ENCODE data around the gene P2RY13. TPM values are rescaled to one million over a fixed set of nuclear protein-coding genes. Genes with fewer than 3 reads are reported as not detected.
A peak's percentile ranks its signal among the peaks of the same experiment; 100 is the strongest.

Gene P2RY13
- total RNA-seq, 1 experiment from 2014 or later: not detected

- POLR2A ChIA-PET (ENCODE audit: unreplicated experiment): no interaction called here
- DNase-seq (no peak), ATAC-seq (no peak)
- intact Hi-C loops (cut with micrococcal nuclease): no loop called here
- Histone ChIP-seq H3K9me2 (replicated peaks; ENCODE audit: low read length) (no peaks in the 10 kb centered on the region), H3K36me3 (ENCODE audit: low read depth, low read length) (no peaks in the 10 kb centered on the region), H4K20me1 (ENCODE audit: low read length) (no peaks in the 10 kb centered on the region), H3K4me3 (ENCODE audit: low read length) (no peak overlapping the region), H3F3A (ENCODE audit: low read length, unreplicated experiment) (no peaks in the 10 kb centered on the region), H3K27me3 (ENCODE audit: low read length) (no peaks in the 10 kb centered on the region), H3K4me1 (ENCODE audit: insufficient read depth, low read length) (no peaks in the 10 kb centered on the region), H3K27ac (ENCODE audit: low read length) (no peak overlapping the region), H3K4me2 (ENCODE audit: low read length) (no peak overlapping the region), H3K9me3 (ENCODE audit: low read length) (no peaks in the 10 kb centered on the region), H3K79me2 (ENCODE audit: low read length) (no peaks in the 10 kb centered on the region), H3K9ac (ENCODE audit: low read length) (no peak overlapping the region), H2AFZ (ENCODE audit: low read length) (no peak overlapping the region)
- TF ChIP-seq CTCF (conservative IDR thresholded peaks at IDR 0.05; ENCODE audit: low read depth, low read length) (no peak), EZH2 (IDR thresholded peaks at IDR 0.05; ENCODE audit: low read length, unreplicated experiment) (no peak), EZH2phosphoT487 (IDR thresholded peaks at IDR 0.05; ENCODE audit: borderline replicate concordance, low read length) (no peak)
- CTCF ChIA-PET: no interaction called here
- no TSS peak for BruUV-seq (replicated peaks)
Measured at GRCh38 chr3:151347432-151347831, 18.1 kb upstream of the P2RY13 start.

- H3K4me1 ChIP-seq (ENCODE audit: insufficient read depth, low read length): no peaks in the 10 kb centered on the region
- H3K4me2 ChIP-seq (ENCODE audit: low read length): no peak overlapping the region
- no peaks in the 10 kb centered on the region for H3K27me3 ChIP-seq (ENCODE audit: low read length)
- no peaks in the 10 kb centered on the region for H3K9me3 ChIP-seq (ENCODE audit: low read length)
- BruUV-seq (replicated peaks): no TSS peak
- no peak overlapping the region for H3K27ac ChIP-seq (ENCODE audit: low read length)
- no peaks in the 10 kb centered on the region for H4K20me1 ChIP-seq (ENCODE audit: low read length)
- intact Hi-C loops (cut with micrococcal nuclease): no loop called here
- H3K79me2 ChIP-seq (ENCODE audit: low read length): no peaks in the 10 kb centered on the region
- H3K9me2 ChIP-seq (replicated peaks; ENCODE audit: low read length): no peaks in the 10 kb centered on the region
- no peak overlapping the region for H2AFZ ChIP-seq (ENCODE audit: low read length)
- ChIA-PET POLR2A (ENCODE audit: unreplicated experiment) (no interaction called here), CTCF (no interaction called here)
- H3K36me3 ChIP-seq (ENCODE audit: low read depth, low read length): no peaks in the 10 kb centered on the region
- H3K9ac ChIP-seq (ENCODE audit: low read length): no peak overlapping the region
- H3K4me3 ChIP-seq (ENCODE audit: low read length): no peak overlapping the region
- no peak for ATAC-seq
- DNase-seq: no peak
- TF ChIP-seq CTCF (conservative IDR thresholded peaks at IDR 0.05; ENCODE audit: low read depth, low read length) (no peak), EZH2 (IDR thresholded peaks at IDR 0.05; ENCODE audit: low read length, unreplicated experiment) (no peak), EZH2phosphoT487 (IDR thresholded peaks at IDR 0.05; ENCODE audit: borderline replicate concordance, low read length) (no peak)
- H3F3A ChIP-seq (ENCODE audit: low read length, unreplicated experiment): no peaks in the 10 kb centered on the region
Measured at GRCh38 chr3:151346292-151346691, 16.9 kb upstream of the P2RY13 start.

- H3K4me3 ChIP-seq (ENCODE audit: low read length): 0 out of 2 replicates have a peak overlapping the region, but pooled peaks have one; percentile 9
- no peaks in the 10 kb centered on the region for H3F3A ChIP-seq (ENCODE audit: low read length, unreplicated experiment)
- no peak overlapping the region for H3K4me2 ChIP-seq (ENCODE audit: low read length)
- no peak overlapping the region for H2AFZ ChIP-seq (ENCODE audit: low read length)
- H3K4me1 ChIP-seq (ENCODE audit: insufficient read depth, low read length): no peaks in the 10 kb centered on the region
- no peaks in the 10 kb centered on the region for H3K9me2 ChIP-seq (replicated peaks; ENCODE audit: low read length)
- peak; percentile 10 for DNase-seq
- no peaks in the 10 kb centered on the region for H3K79me2 ChIP-seq (ENCODE audit: low read length)
- POLR2A ChIA-PET (ENCODE audit: unreplicated experiment): no interaction called here
- no peaks in the 10 kb centered on the region for H3K27me3 ChIP-seq (ENCODE audit: low read length)
- H3K36me3 ChIP-seq (ENCODE audit: low read depth, low read length): no peaks in the 10 kb centered on the region
- H3K9ac ChIP-seq (ENCODE audit: low read length): no peak overlapping the region
- CTCF ChIA-PET: interaction anchor here (0.7 kb wide), 1 partner anchor 1074 kb away, joined by 12 read pairs; no protein-coding TSS in a partner anchor
- TF ChIP-seq EZH2 (IDR thresholded peaks at IDR 0.05; ENCODE audit: low read length, unreplicated experiment) (no peak), CTCF (conservative IDR thresholded peaks at IDR 0.05; ENCODE audit: low read depth, low read length) (no peak), EZH2phosphoT487 (IDR thresholded peaks at IDR 0.05; ENCODE audit: borderline replicate concordance, low read length) (no peak)
- BruUV-seq (replicated peaks): no TSS peak
- no peak overlapping the region for H3K27ac ChIP-seq (ENCODE audit: low read length)
- intact Hi-C loops (cut with micrococcal nuclease): no loop called here
- no peaks in the 10 kb centered on the region for H3K9me3 ChIP-seq (ENCODE audit: low read length)
- no peak for ATAC-seq
- H4K20me1 ChIP-seq (ENCODE audit: low read length): no peaks in the 10 kb centered on the region
Measured at GRCh38 chr3:151345859-151346258, 16.5 kb upstream of the P2RY13 start.

Measured in PC-3 (cell line).